Right cardiac atrium (tissue), 5 donors: ENCODE data around the gene IREB2. TPM values are rescaled to one million over a fixed set of nuclear protein-coding genes. Genes with fewer than 3 reads are reported as not detected.

Experiments used
- ATAC-seq, 2 donors: fragments of 200-7000 bp; cut with Tn5 transposase; one replicate each; pipeline versions ENCODE4 v1.8.0 to v1.9.1; 2020; ENCODE audit warnings: moderate library complexity in 2 of 2, mild to moderate bottlenecking in 1 of 2
- DNase-seq, 3 donors: peaks; one replicate each; pipeline ENCODE4 v3.0.0-alpha.2; 2020
- H3K27ac ChIP-seq: one replicate; pipeline ENCODE4 v1.5.1; 2013; ENCODE audit warnings: mild to moderate bottlenecking, low read length, control low read depth, moderate library complexity
- H3K27me3 ChIP-seq: one replicate; pipeline ENCODE4 v1.6.1; 2013; ENCODE audit not compliant: control insufficient read depth, insufficient read depth
- H3K4me1 ChIP-seq: one replicate; pipeline ENCODE4 v1.6.1; 2013; ENCODE audit warnings: low read length; ENCODE audit not compliant: control insufficient read depth, insufficient read depth
- H3K4me3 ChIP-seq: one replicate; pipeline ENCODE4 v1.5.1; 2013; ENCODE audit warnings: low read length, control low read depth
- H3K9me3 ChIP-seq: one replicate; pipeline ENCODE4 v1.6.1; 2013; ENCODE audit warnings: low read length; ENCODE audit not compliant: control insufficient read depth
- WGBS: extraction: QIAGEN DNeasy Blood & Tissue Kit; methylation state at CpG from one replicate; pipeline ENCODE4 v1.1.7; 2013; 5-methylcytosine and 5-hydroxymethylcytosine counted together
- intact Hi-C, 4 donors: fragments of 100-400 bp; cut with DNase I; formaldehyde crosslinking; loops; one replicate each; pipeline versions ENCODE4 v1.11.0 to v1.14.0; 2022 to 2023
- long read RNA-seq, 4 donors: library from polyadenylated mRNA; unstranded; transcript quantifications; one replicate each; pipeline ENCODE4 v2.0.0, GENCODE V29; 2020 to 2021
- polyA plus RNA-seq: library from polyadenylated mRNA; stranded (reverse); fragments of 200-250 nt; gene quantifications from one replicate; pipeline ENCODE4 v1.2.3, GENCODE V29; 2013
- total RNA-seq, 4 donors: library from RNA; stranded (reverse); fragmentation: NEBNext Ultra II Directional; extraction: Animal tissue kit (Norgen Biotek cat#: 25700); gene quantifications; one replicate each; pipeline ENCODE4 v1.2.1, GENCODE V29; 2021
- donor health status: healthy with polysubstance abuse.
- donor health status: DM: no; HTN: yes; CAD: no.
- donor health status: DM: no; HTN: no; CAD: no.
- donor health status: DM: no; HTN: yes; CAD: no; lungs with severe emphysema.
- donor health status: DM: yes; HTN: yes; CAD: no.

IREB2 gene, protein sequence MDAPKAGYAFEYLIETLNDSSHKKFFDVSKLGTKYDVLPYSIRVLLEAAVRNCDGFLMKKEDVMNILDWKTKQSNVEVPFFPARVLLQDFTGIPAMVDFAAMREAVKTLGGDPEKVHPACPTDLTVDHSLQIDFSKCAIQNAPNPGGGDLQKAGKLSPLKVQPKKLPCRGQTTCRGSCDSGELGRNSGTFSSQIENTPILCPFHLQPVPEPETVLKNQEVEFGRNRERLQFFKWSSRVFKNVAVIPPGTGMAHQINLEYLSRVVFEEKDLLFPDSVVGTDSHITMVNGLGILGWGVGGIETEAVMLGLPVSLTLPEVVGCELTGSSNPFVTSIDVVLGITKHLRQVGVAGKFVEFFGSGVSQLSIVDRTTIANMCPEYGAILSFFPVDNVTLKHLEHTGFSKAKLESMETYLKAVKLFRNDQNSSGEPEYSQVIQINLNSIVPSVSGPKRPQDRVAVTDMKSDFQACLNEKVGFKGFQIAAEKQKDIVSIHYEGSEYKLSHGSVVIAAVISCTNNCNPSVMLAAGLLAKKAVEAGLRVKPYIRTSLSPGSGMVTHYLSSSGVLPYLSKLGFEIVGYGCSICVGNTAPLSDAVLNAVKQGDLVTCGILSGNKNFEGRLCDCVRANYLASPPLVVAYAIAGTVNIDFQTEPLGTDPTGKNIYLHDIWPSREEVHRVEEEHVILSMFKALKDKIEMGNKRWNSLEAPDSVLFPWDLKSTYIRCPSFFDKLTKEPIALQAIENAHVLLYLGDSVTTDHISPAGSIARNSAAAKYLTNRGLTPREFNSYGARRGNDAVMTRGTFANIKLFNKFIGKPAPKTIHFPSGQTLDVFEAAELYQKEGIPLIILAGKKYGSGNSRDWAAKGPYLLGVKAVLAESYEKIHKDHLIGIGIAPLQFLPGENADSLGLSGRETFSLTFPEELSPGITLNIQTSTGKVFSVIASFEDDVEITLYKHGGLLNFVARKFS
- total RNA-seq: 10 to 100 TPM; 25.4 to 35.0 (median 29.1) TPM
- 7.9 TPM for polyA plus RNA-seq
- long read RNA-seq, donor 1, full-length matches to known transcripts: 5 of 13 reads
- long read RNA-seq, donor 1, partial matches to known transcripts: 3 of 13 reads
- long read RNA-seq, donor 1, other reads (novel, unspliced or antisense): 5 of 13 reads
- long read RNA-seq, donor 2, full-length matches to known transcripts: 4 of 4 reads
- long read RNA-seq, donor 2, partial matches to known transcripts: 0 of 4 reads
- long read RNA-seq, donor 2, other reads (novel, unspliced or antisense): 0 of 4 reads
- long read RNA-seq, donor 3, full-length matches to known transcripts: 11 of 28 reads
- long read RNA-seq, donor 3, partial matches to known transcripts: 9 of 28 reads
- long read RNA-seq, donor 3, other reads (novel, unspliced or antisense): 8 of 28 reads
- long read RNA-seq, donor 4, full-length matches to known transcripts: 5 of 10 reads
- long read RNA-seq, donor 4, partial matches to known transcripts: 2 of 10 reads
- long read RNA-seq, donor 4, other reads (novel, unspliced or antisense): 3 of 10 reads

- intact Hi-C loops: no loop called here
- no peaks in the 10 kb centered on the region for H3K9me3 ChIP-seq
- H3K4me1 ChIP-seq: peaks cover 6% of the 10 kb centered on the region
- ATAC-seq (peak; percentile 96), DNase-seq (peak; percentile 97 to 99 (median 99))
- H3K27me3 ChIP-seq: no peaks in the 10 kb centered on the region
- peak within 1 kb of the TSS; percentile 95 for H3K27ac ChIP-seq
- WGBS: under 1% methylated on average over 78 of the region's 78 CpGs
- H3K4me3 ChIP-seq: peak within 1 kb of the TSS; percentile 95
Measured at GRCh38 chr15:78437762-78438618, at the start of gene IREB2. TSS of gene IREB2 (plus strand) at chr15:78438216. CDS start at chr15:78438338, 122 bp downstream.

DNA sequence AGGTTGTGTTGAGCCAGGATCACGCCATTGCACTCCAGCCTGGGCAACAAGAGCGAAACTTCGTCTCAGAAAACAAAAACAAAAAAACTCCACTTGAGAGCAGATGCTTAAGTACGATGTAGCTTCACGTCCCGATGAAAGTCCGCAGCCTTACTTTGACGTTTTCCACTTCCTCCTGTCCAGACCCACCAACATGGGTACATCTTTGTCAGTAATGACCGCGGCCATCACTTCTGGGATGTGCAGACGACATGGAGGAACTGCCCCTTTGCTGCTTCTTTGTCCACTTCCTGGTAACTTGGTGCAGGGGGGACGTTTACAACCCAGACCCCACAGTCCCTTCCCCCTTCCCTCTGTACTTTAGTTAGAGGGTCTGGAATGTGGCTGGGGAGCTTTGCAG lies 49.2 kb upstream of the IREB2 start:
- ATAC-seq (no peak), DNase-seq (no peak)
- no peaks in the 10 kb centered on the region for H3K9me3 ChIP-seq
- intact Hi-C loops: no loop called here
- H3K27me3 ChIP-seq: no peaks in the 10 kb centered on the region
- no peaks in the 10 kb centered on the region for H3K4me1 ChIP-seq
- 79% methylated on average over 12 of the region's 12 CpGs for WGBS
- no peak overlapping the region for H3K4me3 ChIP-seq
- no peak overlapping the region for H3K27ac ChIP-seq

GRCh38 chr15:78389322-78389721 lies 48.7 kb upstream of the IREB2 start:
- WGBS: 44% methylated on average over 7 of the region's 7 CpGs
- H3K27me3 ChIP-seq: no peaks in the 10 kb centered on the region
- no peak for ATAC-seq
- DNase-seq: no peak
- intact Hi-C loops: no loop called here
- no peak overlapping the region for H3K4me3 ChIP-seq
- H3K27ac ChIP-seq: no peak overlapping the region
- H3K4me1 ChIP-seq: no peaks in the 10 kb centered on the region
- H3K9me3 ChIP-seq: no peaks in the 10 kb centered on the region

DNA sequence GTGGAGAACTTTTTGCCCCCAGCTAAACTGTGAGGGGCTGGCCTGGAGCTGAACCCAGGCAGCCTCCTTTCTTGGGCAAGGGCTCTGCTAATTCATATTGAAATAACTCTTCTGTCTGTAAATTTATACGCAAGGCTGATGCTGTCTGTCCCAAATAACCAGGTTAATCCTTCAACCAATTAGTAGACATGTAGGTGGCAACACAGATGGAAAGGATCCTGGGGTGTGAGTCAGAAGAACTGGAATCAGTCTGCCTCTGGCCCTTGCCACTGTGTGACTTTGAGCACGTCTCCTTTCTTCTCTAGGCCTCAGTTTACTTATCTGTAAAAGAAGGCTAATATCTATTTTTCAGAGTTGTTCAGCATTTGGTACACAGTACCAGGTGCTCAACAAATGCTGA lies 48.3 kb upstream of the IREB2 start:
- H3K9me3 ChIP-seq: no peaks in the 10 kb centered on the region
- H3K27ac ChIP-seq: no peak overlapping the region
- H3K4me3 ChIP-seq: no peak overlapping the region
- ATAC-seq: no peak
- DNase-seq: no peak
- no peaks in the 10 kb centered on the region for H3K27me3 ChIP-seq
- no peaks in the 10 kb centered on the region for H3K4me1 ChIP-seq
- 91% methylated on average over 2 of the region's 2 CpGs for WGBS
- intact Hi-C loops: no loop called here

- WGBS: 78% methylated on average over 1 of the region's 1 CpG
- ATAC-seq: no peak
Measured at GRCh38 chr15:78390242-78390641, 47.8 kb upstream of the IREB2 start.

DNA sequence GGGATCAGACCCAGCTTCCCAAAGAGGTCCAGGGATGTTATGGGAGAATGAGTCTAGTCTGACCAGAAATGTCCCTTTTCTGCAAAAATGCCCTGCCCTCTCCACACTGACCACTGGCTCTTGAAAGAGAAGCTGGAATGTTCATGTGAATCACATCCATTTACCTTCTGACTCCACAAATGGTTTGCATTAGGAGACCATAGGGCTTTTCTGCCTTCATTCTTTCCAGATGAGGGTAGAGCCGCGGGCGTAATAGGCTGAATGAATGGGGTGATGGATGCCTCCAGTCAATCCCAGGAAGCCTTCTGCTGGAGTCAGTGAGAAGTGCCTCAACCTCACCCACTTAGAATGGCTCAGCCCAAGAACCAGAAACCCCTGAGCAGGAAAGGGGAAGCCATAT lies 47.2 kb upstream of the IREB2 start:
- H3K4me3 ChIP-seq: no peak overlapping the region
- no peaks in the 10 kb centered on the region for H3K4me1 ChIP-seq
- H3K9me3 ChIP-seq: no peaks in the 10 kb centered on the region
- H3K27me3 ChIP-seq: no peaks in the 10 kb centered on the region
- H3K27ac ChIP-seq: no peak overlapping the region
- DNase-seq: no peak
- ATAC-seq: no peak
- 89% methylated on average over 3 of the region's 3 CpGs for WGBS
- intact Hi-C loops: no loop called here

More at GRCh38 chr15:78390242-78390641, 47.8 kb upstream of the IREB2 start:
- DNase-seq: no peak
- Histone ChIP-seq H3K27me3 (no peaks in the 10 kb centered on the region), H3K27ac (no peak overlapping the region), H3K4me3 (no peak overlapping the region), H3K4me1 (no peaks in the 10 kb centered on the region), H3K9me3 (no peaks in the 10 kb centered on the region)
- intact Hi-C loops: no loop called here

DNA sequence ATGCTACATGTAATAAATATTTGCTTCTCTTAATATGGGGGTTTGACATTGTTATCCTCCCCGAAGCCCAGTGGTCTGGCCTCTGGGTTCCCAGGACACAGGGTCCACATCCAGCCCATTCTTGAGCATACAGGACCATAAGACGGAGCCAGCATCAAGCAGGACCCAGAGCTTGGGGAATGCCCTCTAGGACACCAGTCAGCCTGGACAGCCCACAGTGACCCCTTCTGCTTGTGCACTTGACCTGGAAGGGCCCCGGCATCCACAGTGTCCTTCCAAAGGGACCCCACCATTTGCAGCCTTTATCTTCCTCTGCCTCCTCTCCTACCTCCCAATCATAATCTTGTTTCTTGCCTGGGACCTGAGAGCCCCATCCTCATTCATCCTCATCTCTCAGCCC lies 46.2 kb upstream of the IREB2 start:
- H3K4me3 ChIP-seq: no peak overlapping the region
- no peaks in the 10 kb centered on the region for H3K27me3 ChIP-seq
- ATAC-seq (no peak), DNase-seq (no peak)
- H3K9me3 ChIP-seq: no peaks in the 10 kb centered on the region
- H3K4me1 ChIP-seq: no peaks in the 10 kb centered on the region
- 92% methylated on average over 3 of the region's 3 CpGs for WGBS
- intact Hi-C loops: no loop called here
- no peak overlapping the region for H3K27ac ChIP-seq

- H3K4me3 ChIP-seq: no peak overlapping the region
- no peak overlapping the region for H3K27ac ChIP-seq
- H3K4me1 ChIP-seq: no peaks in the 10 kb centered on the region
- DNase-seq: no peak
- WGBS: 71% methylated on average over 4 of the region's 4 CpGs
- no peaks in the 10 kb centered on the region for H3K9me3 ChIP-seq
- H3K27me3 ChIP-seq: no peaks in the 10 kb centered on the region
- intact Hi-C loops: no loop called here
- no peak for ATAC-seq
Measured at GRCh38 chr15:78392430-78392829, 45.6 kb upstream of the IREB2 start.

DNA sequence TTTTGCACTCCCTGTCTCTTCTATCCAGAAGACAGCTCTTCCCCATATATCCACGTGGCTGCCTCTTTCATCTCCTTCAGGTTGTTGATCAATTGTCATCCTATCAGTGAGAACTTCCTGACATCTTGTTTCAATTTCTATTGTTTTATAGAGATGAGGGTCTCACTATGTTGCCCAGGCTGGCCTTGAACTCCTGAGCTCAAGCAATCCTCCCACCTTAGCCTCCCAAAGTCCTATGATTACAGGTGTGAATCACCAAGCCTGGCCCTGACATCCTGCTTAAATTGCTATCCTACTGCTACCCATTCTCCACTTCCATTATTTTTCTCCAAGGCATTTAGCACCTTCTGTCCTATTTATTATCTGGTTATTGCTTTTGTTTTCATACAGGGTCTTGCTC lies 44.9 kb upstream of the IREB2 start:
- intact Hi-C loops: no loop called here
- no peaks in the 10 kb centered on the region for H3K27me3 ChIP-seq
- no peaks in the 10 kb centered on the region for H3K9me3 ChIP-seq
- 50% methylated on average over 1 of the region's 1 CpG for WGBS
- H3K27ac ChIP-seq: no peak overlapping the region
- DNase-seq (no peak), ATAC-seq (no peak)
- no peaks in the 10 kb centered on the region for H3K4me1 ChIP-seq
- H3K4me3 ChIP-seq: no peak overlapping the region

DNA sequence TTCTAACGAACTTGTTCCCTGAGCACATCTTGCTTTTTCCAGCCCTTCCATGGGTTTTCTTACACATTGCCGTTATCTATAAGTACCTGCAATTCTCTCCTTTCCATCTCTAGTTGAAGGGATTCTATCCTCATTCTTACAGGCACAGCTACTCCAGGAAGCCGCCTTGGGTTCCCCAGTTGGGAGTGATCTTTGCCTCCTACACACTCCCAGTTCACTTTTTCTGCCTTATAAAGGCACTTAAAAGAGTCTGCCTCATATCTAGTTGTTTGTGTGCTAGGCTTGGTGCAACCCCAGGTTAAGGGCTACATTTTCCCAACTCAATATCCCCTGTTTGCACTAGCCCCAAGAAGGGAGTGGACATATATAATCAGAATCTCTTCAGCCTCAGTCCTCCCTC lies 44.0 kb upstream of the IREB2 start:
- H3K27ac ChIP-seq: no peak overlapping the region
- H3K27me3 ChIP-seq: no peaks in the 10 kb centered on the region
- DNase-seq (no peak), ATAC-seq (no peak)
- WGBS: 87% methylated on average over 3 of the region's 3 CpGs
- H3K4me3 ChIP-seq: no peak overlapping the region
- intact Hi-C loops: no loop called here
- H3K4me1 ChIP-seq: no peaks in the 10 kb centered on the region
- H3K9me3 ChIP-seq: no peaks in the 10 kb centered on the region
